Neural cell (in vitro differentiated cells): ENCODE measurements around the gene DR1. TPM values are rescaled to one million over a fixed set of nuclear protein-coding genes. Genes with fewer than 3 reads are reported as not detected.

Experiments
- H2AFZ ChIP-seq: fragments of 200-600, 300-800 bp; sonication (generic), shearing (Covaris generic); 2 replicates; pipeline ENCODE4 v1.6.0; 2014; ENCODE audit warnings: low read depth, mild to moderate bottlenecking, antibody characterized with exemption, low read length, moderate library complexity
- H3F3A ChIP-seq: fragments of 200-600 bp; shearing (Covaris generic); 2 replicates; pipeline ENCODE4 v1.6.1; 2016; ENCODE audit warnings: mild to moderate bottlenecking, moderate library complexity, mixed read lengths, antibody characterized with exemption, low read length; ENCODE audit not compliant: insufficient read depth, poor library complexity, severe bottlenecking
- H3K27ac ChIP-seq: fragments of 200-600, 300-800 bp; sonication (generic), shearing (Covaris generic); 2 replicates; pipeline ENCODE4 v1.5.1; 2014; ENCODE audit warnings: mild to moderate bottlenecking, low read length, moderate library complexity
- H3K27me3 ChIP-seq: fragments of 300-800, 200-600 bp; sonication (generic), shearing (Covaris generic); 2 replicates; pipeline ENCODE4 v1.6.0; 2014; ENCODE audit warnings: mild to moderate bottlenecking, low read depth, low read length, moderate library complexity; ENCODE audit not compliant: insufficient read depth
- H3K36me3 ChIP-seq: fragments of 300-800, 200-600 bp; sonication (generic), shearing (Covaris generic); 2 replicates; pipeline ENCODE4 v1.5.1; 2014; ENCODE audit warnings: mild to moderate bottlenecking, antibody characterized with exemption, low read length, moderate library complexity; ENCODE audit not compliant: insufficient read depth
- H3K4me2 ChIP-seq: fragments of 300-800, 200-600 bp; sonication (generic), shearing (Covaris generic); 2 replicates; pipeline ENCODE4 v1.6.0; 2014; ENCODE audit warnings: mild to moderate bottlenecking, low read length
- H3K4me3 ChIP-seq: fragments of 300-800, 200-600 bp; sonication (generic), shearing (Covaris generic); 2 replicates; pipeline ENCODE4 v1.5.1; 2014; ENCODE audit warnings: mild to moderate bottlenecking, low read length, moderate library complexity
- H3K79me2 ChIP-seq: fragments of 200-600 bp; shearing (Covaris generic); replicated peaks from 2 replicates; pipeline ENCODE4 v1.6.0; 2014; ENCODE audit warnings: mild to moderate bottlenecking, low read length, moderate library complexity; ENCODE audit not compliant: insufficient read depth
- H3K9ac ChIP-seq: fragments of 300-800, 200-600 bp; sonication (generic), shearing (Covaris generic); 2 replicates; pipeline ENCODE4 v1.6.1; 2016; ENCODE audit warnings: mild to moderate bottlenecking, low read length, mixed read lengths
- H3K9me2 ChIP-seq: fragments of 200-600 bp; shearing (Covaris generic); 2 replicates; pipeline ENCODE4 v1.6.1; 2016; ENCODE audit warnings: mild to moderate bottlenecking, low read length, mixed read lengths; ENCODE audit not compliant: insufficient read depth
- H3K9me3 ChIP-seq: fragments of 200-600, 300-800 bp; sonication (generic), shearing (Covaris generic); 2 replicates; pipeline ENCODE4 v1.6.1; 2016; ENCODE audit warnings: mild to moderate bottlenecking, mixed run types, low read length, moderate library complexity, mixed read lengths
- H4K20me1 ChIP-seq: fragments of 200-600 bp; shearing (Covaris generic); 2 replicates; pipeline ENCODE4 v1.6.1; 2016; ENCODE audit warnings: mild to moderate bottlenecking, mixed run types; ENCODE audit not compliant: insufficient read depth
- CTCF ChIP-seq: fragments of 450-650 bp; IDR thresholded peaks from 2 replicates; pipeline ENCODE4 v1.5.1; 2014; ENCODE audit warnings: antibody characterized with exemption, mild to moderate bottlenecking, moderate library complexity; ENCODE audit not compliant: poor library complexity, severe bottlenecking
- EP300 ChIP-seq: fragments of 450-650 bp; conservative IDR thresholded peaks from 2 replicates; pipeline ENCODE4 v1.6.1; 2014; ENCODE audit warnings: antibody characterized with exemption, mild to moderate bottlenecking, moderate library complexity; ENCODE audit not compliant: poor library complexity, severe bottlenecking
- EZH2 ChIP-seq: fragments of 200-600, 300-800 bp; shearing (Covaris generic), sonication (generic); IDR thresholded peaks from 2 replicates; pipeline ENCODE4 v1.6.1; 2014; ENCODE audit warnings: antibody characterized with exemption, low read length, borderline replicate concordance, mild to moderate bottlenecking; ENCODE audit not compliant: insufficient read depth, poor library complexity, severe bottlenecking
- MXI1 ChIP-seq: fragments of 450-650 bp; conservative IDR thresholded peaks from 2 replicates; pipeline ENCODE4 v1.6.1; 2014; ENCODE audit warnings: antibody characterized with exemption, mild to moderate bottlenecking; ENCODE audit not compliant: poor library complexity, severe bottlenecking
- POLR2AphosphoS5 ChIP-seq: IDR thresholded peaks from 2 replicates; pipeline ENCODE4 v1.6.1; 2012
- RAD21 ChIP-seq: fragments of 450-650 bp; conservative IDR thresholded peaks from 2 replicates; pipeline ENCODE4 v1.6.1; 2014; ENCODE audit warnings: antibody characterized with exemption, mild to moderate bottlenecking, moderate library complexity
- REST ChIP-seq: IDR thresholded peaks from 2 replicates; pipeline ENCODE4 v1.6.1; 2012; ENCODE audit warnings: borderline replicate concordance
- SMC3 ChIP-seq: fragments of 450-650 bp; conservative IDR thresholded peaks from 2 replicates; pipeline ENCODE4 v1.6.1; 2014; ENCODE audit warnings: antibody characterized with exemption, mild to moderate bottlenecking, moderate library complexity; ENCODE audit not compliant: poor library complexity
- TAF1 ChIP-seq: IDR thresholded peaks from 2 replicates; pipeline ENCODE4 v1.6.1; 2012; ENCODE audit warnings: low read depth
- polyA plus RNA-seq: library from polyadenylated mRNA; depleted of rRNA; stranded (reverse); fragments of >200 nt; gene quantifications from 2 replicates; pipeline ENCODE4 v1.2.3, GENCODE V29; 2014

DR1 gene
- polyA plus RNA-seq, 1 donor from 2014 or later = 57.2 TPM

- Histone ChIP-seq H3F3A (no peaks in the 10 kb centered on the region), H3K9ac (no peak overlapping the region), H3K9me2 (no peaks in the 10 kb centered on the region), H2AFZ (no peak overlapping the region), H3K4me2 (no peak overlapping the region), H3K36me3 (no peaks in the 10 kb centered on the region), H3K27ac (no peak overlapping the region), H3K79me2 (no peaks in the 10 kb centered on the region), H4K20me1 (no peaks in the 10 kb centered on the region), H3K27me3 (no peaks in the 10 kb centered on the region), H3K4me3 (no peak overlapping the region), H3K9me3 (peaks cover 3% of the 10 kb centered on the region)
- TF ChIP-seq POLR2AphosphoS5 = no peak
- no peak for TF ChIP-seq MXI1
- TF ChIP-seq EZH2 = no peak
- TF ChIP-seq TAF1 = no peak
- no peak for TF ChIP-seq EP300
- TF ChIP-seq CTCF = no peak
- no peak for TF ChIP-seq RAD21
- TF ChIP-seq REST = no peak
- no peak for TF ChIP-seq SMC3
Measured at GRCh38 chr1:93415296-93415695, 69.6 kb downstream of the DR1 start.

- Histone ChIP-seq H3K36me3 (no peaks in the 10 kb centered on the region), H3K9me3 (peaks cover 3% of the 10 kb centered on the region), H3K4me3 (no peak overlapping the region), H3K27ac (no peak overlapping the region), H3F3A (no peaks in the 10 kb centered on the region), H3K79me2 (no peaks in the 10 kb centered on the region), H3K4me2 (no peak overlapping the region), H3K9ac (no peak overlapping the region), H3K27me3 (no peaks in the 10 kb centered on the region), H4K20me1 (no peaks in the 10 kb centered on the region), H3K9me2 (no peaks in the 10 kb centered on the region), H2AFZ (no peak overlapping the region)
- TF ChIP-seq REST = no peak
- TF ChIP-seq MXI1 = no peak
- TF ChIP-seq EP300 = no peak
- no peak for TF ChIP-seq POLR2AphosphoS5
- TF ChIP-seq RAD21 = no peak
- TF ChIP-seq EZH2 = no peak
- TF ChIP-seq CTCF = no peak
- no peak for TF ChIP-seq TAF1
- no peak for TF ChIP-seq SMC3
Measured at GRCh38 chr1:93416183-93416582, 70.5 kb downstream of the DR1 start.
